NCI-H460 (cell line): Measurements from ENCODE around the gene TTC29. TPM values are rescaled to one million over a fixed set of nuclear protein-coding genes. Genes with fewer than 3 reads are reported as not detected.
"Not testable (repeated sequence)": the region's sequence is repeated elsewhere in the genome, so short reads cannot be mapped to it uniquely, and the experiment has no call there.

Experiments used
- DNase-seq: peaks from one replicate; pipeline ENCODE4 v3.0.0-alpha.2; 2016; ENCODE audit warnings: low read depth; ENCODE audit errors: extremely low read depth
- total RNA-seq: library from RNA; depleted of rRNA; stranded (reverse); fragments of >200 nt; shearing (Covaris generic); gene quantifications from 2 replicates; pipeline ENCODE4 v1.2.3, GENCODE V29; 2014

The TTC29 gene
- total RNA-seq, 1 experiment from 2014 or later: not detected

- no peak for DNase-seq
Measured at GRCh38 chr4:146883070-146883469, 62.6 kb downstream of the TTC29 start.

- no peak for DNase-seq
Measured at GRCh38 chr4:146857298-146857697, 88.4 kb downstream of the TTC29 start.

GRCh38 chr4:146855761-146856160, 89.9 kb downstream of the TTC29 start:
- DNase-seq: no peak

- no peak for DNase-seq
Measured at GRCh38 chr4:146852360-146852759, 93.3 kb downstream of the TTC29 start.

GRCh38 chr4:146847345-146847744, 98.3 kb downstream of the TTC29 start:
- DNase-seq: no peak

GRCh38 chr4:146846882-146847281, 98.8 kb downstream of the TTC29 start:
- no peak for DNase-seq

GRCh38 chr4:146844761-146845160, 100.9 kb downstream of the TTC29 start:
- no peak for DNase-seq

- no peak for DNase-seq
Measured at GRCh38 chr4:146842876-146843275, 102.8 kb downstream of the TTC29 start.

- DNase-seq: no peak
Measured at GRCh38 chr4:146840731-146841130, 104.9 kb downstream of the TTC29 start.

GRCh38 chr4:146835096-146835495, 110.6 kb downstream of the TTC29 start:
- DNase-seq: no peak

GRCh38 chr4:146834263-146835034, 111.2 kb downstream of the TTC29 start:
- DNase-seq: no peak

GRCh38 chr4:146833530-146833929, 112.1 kb downstream of the TTC29 start:
- no peak for DNase-seq

- not testable (repeated sequence) for DNase-seq
Measured at GRCh38 chr4:146822980-146823379, 122.7 kb downstream of the TTC29 start.

GRCh38 chr4:146814750-146815149, 130.9 kb downstream of the TTC29 start:
- DNase-seq: no peak

GRCh38 chr4:146795711-146796110, 150.0 kb downstream of the TTC29 start:
- no peak for DNase-seq

- DNase-seq: no peak
Measured at GRCh38 chr4:146793727-146794126, 151.9 kb downstream of the TTC29 start.

GRCh38 chr4:146791439-146791838, 154.2 kb downstream of the TTC29 start:
- DNase-seq: no peak

- no peak for DNase-seq
Measured at GRCh38 chr4:146790515-146790914, 155.1 kb downstream of the TTC29 start.

- no peak for DNase-seq
Measured at GRCh38 chr4:146787731-146788130, 157.9 kb downstream of the TTC29 start.

GRCh38 chr4:146776691-146777090, 169.0 kb downstream of the TTC29 start:
- no peak for DNase-seq

GRCh38 chr4:146763560-146763959, 182.1 kb downstream of the TTC29 start:
- no peak for DNase-seq

GRCh38 chr4:146762016-146762415, 183.6 kb downstream of the TTC29 start:
- DNase-seq: no peak

- no peak for DNase-seq
Measured at GRCh38 chr4:146742416-146742815, 203.2 kb downstream of the TTC29 start.
